HepG2 (cell line): Measurements from ENCODE around the gene TMBIM1. TPM values are rescaled to one million over a fixed set of nuclear protein-coding genes. Genes with fewer than 3 reads are reported as not detected.

Experiments used
- DPF2 ChIP-seq: sonication (generic); formaldehyde crosslinking; IDR thresholded peaks from 2 replicates; pipeline ENCODE4 v1.4.0; 2020; ENCODE audit warnings: mild to moderate bottlenecking, low read depth, missing genetic modification reagents, borderline replicate concordance
- FOXA3 ChIP-seq: IDR thresholded peaks from 2 replicates; pipeline ENCODE4 v1.6.1; 2016; ENCODE audit warnings: missing genetic modification reagents, missing compliant biosample characterization
- HIC2 ChIP-seq: sonication (generic); formaldehyde crosslinking; IDR thresholded peaks from 2 replicates; pipeline ENCODE4 v1.9.0; 2022; ENCODE audit warnings: low read depth, missing genetic modification reagents
- HMGXB4 ChIP-seq, 2 experiments: sonication (generic) in 1 of 2; formaldehyde crosslinking in 1 of 2; IDR thresholded peaks; 2 replicates each; pipeline versions ENCODE4 v1.4.0 to v1.6.1; 2018 to 2020; ENCODE audit warnings: missing genetic modification reagents in 2 of 2, borderline replicate concordance in 1 of 2, low read depth in 1 of 2, mild to moderate bottlenecking in 1 of 2, missing biosample characterization in 1 of 2
- HOMEZ ChIP-seq: IDR thresholded peaks from 2 replicates; pipeline ENCODE4 v1.6.1; 2016; ENCODE audit warnings: low read depth
- HOXA5 ChIP-seq: sonication (generic); formaldehyde crosslinking; IDR thresholded peaks from 2 replicates; pipeline ENCODE4 v1.4.0; 2020; ENCODE audit warnings: missing genetic modification reagents
- IKZF4 ChIP-seq: sonication (generic); formaldehyde crosslinking; IDR thresholded peaks from 2 replicates; pipeline ENCODE4 v1.5.1; 2020; ENCODE audit warnings: borderline replicate concordance, mild to moderate bottlenecking, low read depth, missing genetic modification reagents; ENCODE audit errors: not compliant biosample characterization
- JDP2 ChIP-seq: sonication (generic); formaldehyde crosslinking; IDR thresholded peaks from 2 replicates; pipeline ENCODE4 v1.8.1; 2022; ENCODE audit warnings: missing genetic modification reagents, borderline replicate concordance
- KDM5B ChIP-seq: sonication (generic); formaldehyde crosslinking; IDR thresholded peaks from 2 replicates; pipeline ENCODE4 v1.4.0; 2020; ENCODE audit warnings: missing genetic modification reagents, mild to moderate bottlenecking, borderline replicate concordance
- PAWR ChIP-seq: sonication (generic); formaldehyde crosslinking; IDR thresholded peaks from 2 replicates; pipeline ENCODE4 v1.4.0; 2020; ENCODE audit warnings: missing genetic modification reagents, mild to moderate bottlenecking, borderline replicate concordance
- PHF8 ChIP-seq: sonication (generic); formaldehyde crosslinking; IDR thresholded peaks from 2 replicates; pipeline ENCODE4 v1.5.0; 2020; ENCODE audit warnings: missing genetic modification reagents
- SSRP1 ChIP-seq: IDR thresholded peaks from 2 replicates; pipeline ENCODE4 v1.6.1; 2016; ENCODE audit warnings: control low read depth
- ZEB1 ChIP-seq: IDR thresholded peaks from 2 replicates; pipeline ENCODE4 v1.6.1; 2012; ENCODE audit warnings: mild to moderate bottlenecking, low read depth, inconsistent platforms; ENCODE audit not compliant: insufficient replicate concordance
- ZNF234 ChIP-seq: sonication (generic); formaldehyde crosslinking; conservative IDR thresholded peaks from 2 replicates; pipeline ENCODE4 v1.5.1; 2020; ENCODE audit warnings: mild to moderate bottlenecking, missing genetic modification reagents
- ZNF567 ChIP-seq: sonication (generic); formaldehyde crosslinking; IDR thresholded peaks from 2 replicates; pipeline ENCODE4 v1.8.1; 2023; ENCODE audit warnings: mild to moderate bottlenecking, missing genetic modification reagents, borderline replicate concordance
- ZNF644 ChIP-seq: IDR thresholded peaks from 2 replicates; pipeline ENCODE4 v1.6.1; 2016; ENCODE audit warnings: low read depth
- polyA plus RNA-seq, 8 experiments: library from polyadenylated mRNA; depleted of rRNA in 3 of 8; stranded (reverse) in 7 of 8; unstranded in 1 of 8; fragments of >200 nt; fragmentation: Illumina TruSeq in 4 of 8; extraction: Trizol in 4 of 8; gene quantifications; 2 replicates each; pipeline versions ENCODE4 v1.2.1 to v1.2.3, GENCODE V29; 2011 to 2016; ENCODE audit warnings: low read depth in 4 of 8, missing spikeins in 1 of 8, mixed read lengths in 1 of 8; ENCODE audit not compliant: insufficient read depth in 1 of 8
- total RNA-seq, 5 experiments: library from RNA; depleted of rRNA; stranded (reverse); fragments of >200 nt; fragmentation: Illumina TruSeq; extraction: Trizol; gene quantifications; 2 replicates each; pipeline ENCODE4 v1.2.3, GENCODE V29; 2016; ENCODE audit warnings: low read depth in 1 of 5

TMBIM1 gene
- total and polyA plus RNA-seq, 2 of the 13 experiments (the other 11 are each of a cell fraction or from before 2014, with no cell fraction given) = 127 to 139 TPM

DNA sequence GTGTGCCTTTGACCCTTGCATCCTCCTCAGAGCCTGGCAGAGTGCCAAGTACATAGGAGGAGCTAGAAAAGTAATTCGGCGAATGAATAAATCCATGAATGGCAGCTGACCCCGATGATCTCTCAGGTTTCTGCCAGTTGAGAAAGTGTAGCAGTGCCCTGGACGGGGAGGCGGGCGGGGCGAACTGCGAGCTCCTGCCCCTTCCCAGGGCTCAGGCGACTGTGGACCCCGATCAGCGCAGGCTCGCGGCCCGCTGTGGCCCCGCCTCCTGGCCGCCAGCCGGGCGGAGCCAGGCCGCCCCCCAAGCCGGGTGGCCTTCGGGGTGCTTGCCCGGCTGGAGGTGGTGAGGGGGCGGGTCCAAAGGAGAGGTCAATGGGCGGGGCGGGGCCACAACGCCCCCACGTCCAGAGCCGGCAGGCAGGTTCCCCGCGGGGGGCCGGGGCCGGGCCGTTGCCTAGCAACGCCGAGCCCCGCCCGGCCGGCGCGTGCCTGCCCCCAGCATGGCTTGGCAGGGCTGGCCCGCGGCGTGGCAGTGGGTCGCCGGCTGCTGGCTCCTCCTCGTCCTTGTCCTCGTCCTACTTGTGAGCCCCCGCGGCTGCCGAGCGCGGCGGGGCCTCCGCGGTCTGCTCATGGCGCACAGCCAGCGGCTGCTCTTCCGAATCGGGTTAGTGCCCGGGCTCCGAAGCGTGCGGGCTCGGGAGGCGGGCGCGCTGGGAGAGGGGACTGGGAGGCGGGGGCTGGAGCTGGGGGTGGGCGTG is 30.6 kb upstream of the TMBIM1 start (continued):
- TF ChIP-seq HMGXB4 (CRISPR knock-in tag; IDR thresholded peaks at IDR 0.05; ENCODE audit: borderline replicate concordance in 1 of 2, low read depth in 1 of 2) = no peak
- no peak for TF ChIP-seq DPF2 (CRISPR knock-in tag)
- no peak for TF ChIP-seq PAWR (CRISPR knock-in tag)
- TF ChIP-seq PHF8 (CRISPR knock-in tag) = peak; percentile 78
- TF ChIP-seq ZNF644 = no peak
- TF ChIP-seq HOXA5 (CRISPR knock-in tag) = peak; percentile 87
- TF ChIP-seq FOXA3 (CRISPR knock-in tag) = peak; percentile 13; the same call in 1 of the 2 replicates
- TF ChIP-seq SSRP1 (CRISPR knock-in tag) = no peak
- TF ChIP-seq HOMEZ (CRISPR knock-in tag) = no peak
- TF ChIP-seq JDP2 (CRISPR knock-in tag) = no peak
- TF ChIP-seq ZEB1 = no peak
- no peak for TF ChIP-seq ZNF567 (CRISPR knock-in tag)
- peak; percentile 63; the same call in 1 of the 2 replicates for TF ChIP-seq KDM5B (CRISPR knock-in tag)
- TF ChIP-seq HIC2 (CRISPR knock-in tag) = no peak
- no peak for TF ChIP-seq IKZF4 (CRISPR knock-in tag)
- TF ChIP-seq ZNF234 = no peak
